NCI-H524 treated with DMSO at 0.1 percent for 48 hours (cell line): ENCODE measurements around the gene GPS1.

ENCODE experiments used
- DNase-seq: peaks from one replicate; lab custom pipeline; 2025; lab: John Stamatoyannopoulos, UW

The GPS1 gene

GRCh38 chr17:82045936-82046484, 5.7 kb upstream of the GPS1 start:
- no peak for DNase-seq

GRCh38 chr17:82046903-82047302, 4.8 kb upstream of the GPS1 start:
- DNase-seq: no peak

DNA sequence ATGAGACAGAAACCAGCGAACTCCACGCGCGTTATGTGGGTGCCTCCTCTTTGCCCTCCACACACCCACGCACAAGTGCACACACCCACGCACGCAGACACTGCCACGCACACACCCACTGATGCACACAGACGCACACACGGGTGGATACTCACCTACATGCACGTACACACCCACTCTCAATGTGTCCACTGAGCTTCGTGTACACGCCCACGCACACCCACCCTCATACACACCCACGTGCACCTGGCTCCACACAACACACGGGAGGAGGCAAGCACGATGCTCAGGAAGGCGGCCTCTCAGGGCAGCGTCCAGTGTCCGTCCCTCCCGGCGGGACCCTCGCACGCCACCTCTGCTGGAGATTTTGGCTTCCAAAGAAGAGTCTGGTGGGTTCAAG, 4.3 kb upstream of the GPS1 start:
- DNase-seq: no peak

DNA sequence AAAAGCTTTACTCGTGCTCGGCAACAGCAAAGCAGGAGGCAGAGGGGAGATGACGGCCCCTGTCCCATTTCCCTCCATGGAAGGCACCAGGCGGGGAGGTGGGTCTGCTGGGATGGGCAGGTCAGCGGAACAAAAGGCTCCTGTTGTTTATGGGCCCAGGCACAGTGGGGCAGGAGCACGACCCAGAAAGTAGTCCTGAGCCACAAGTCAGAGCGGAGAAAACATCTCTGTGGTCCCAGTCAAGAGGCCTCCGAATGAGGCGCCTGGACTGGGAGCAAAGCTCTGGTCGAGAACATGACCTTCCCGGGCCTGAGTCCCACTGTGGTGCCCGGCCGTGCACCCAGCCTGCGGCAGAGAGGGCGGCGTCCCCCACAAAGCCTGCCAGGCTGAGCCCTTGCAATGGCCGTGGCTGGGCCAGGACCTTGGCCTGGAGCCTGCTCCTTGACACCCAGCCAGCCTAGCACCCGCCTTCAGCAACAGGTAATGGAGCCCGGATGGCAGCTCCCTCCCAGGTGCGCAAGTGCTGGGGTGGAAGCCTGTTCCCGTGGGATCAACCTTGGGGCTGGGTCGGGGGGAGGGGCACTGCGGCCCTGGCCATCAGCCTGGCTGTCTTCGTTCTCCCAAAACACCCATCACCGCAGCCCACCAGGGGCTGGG, 3.7 kb upstream of the GPS1 start:
- no peak for DNase-seq

GRCh38 chr17:82048571-82048971, 3.1 kb upstream of the GPS1 start:
- DNase-seq: no peak

- no peak for DNase-seq
Observed at GRCh38 chr17:82049106-82049505, 2.6 kb upstream of the GPS1 start.

DNA sequence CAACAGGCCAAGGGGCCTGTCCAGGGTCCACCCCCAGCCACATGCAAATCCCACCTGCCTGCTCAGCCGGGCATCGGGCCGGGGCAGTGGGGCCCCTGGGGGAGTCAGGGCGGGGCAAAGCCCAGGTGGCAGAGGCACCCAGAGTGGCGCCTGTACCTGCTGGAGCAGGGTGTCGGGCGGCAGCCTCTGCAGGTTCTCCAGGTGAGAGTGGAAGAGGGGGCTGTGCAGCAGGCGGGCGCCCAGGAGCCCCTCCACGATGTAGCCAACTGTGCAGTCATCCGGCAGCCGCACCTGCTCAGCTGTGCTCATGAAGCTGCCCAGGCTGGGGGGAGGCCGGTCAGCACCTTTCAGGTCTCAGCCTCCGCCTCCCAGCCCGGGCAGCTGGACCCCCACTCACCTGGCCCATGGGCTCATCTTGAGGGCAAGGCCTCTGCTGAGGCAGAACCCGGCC, 2.2 kb upstream of the GPS1 start:
- DNase-seq: no peak

DNA sequence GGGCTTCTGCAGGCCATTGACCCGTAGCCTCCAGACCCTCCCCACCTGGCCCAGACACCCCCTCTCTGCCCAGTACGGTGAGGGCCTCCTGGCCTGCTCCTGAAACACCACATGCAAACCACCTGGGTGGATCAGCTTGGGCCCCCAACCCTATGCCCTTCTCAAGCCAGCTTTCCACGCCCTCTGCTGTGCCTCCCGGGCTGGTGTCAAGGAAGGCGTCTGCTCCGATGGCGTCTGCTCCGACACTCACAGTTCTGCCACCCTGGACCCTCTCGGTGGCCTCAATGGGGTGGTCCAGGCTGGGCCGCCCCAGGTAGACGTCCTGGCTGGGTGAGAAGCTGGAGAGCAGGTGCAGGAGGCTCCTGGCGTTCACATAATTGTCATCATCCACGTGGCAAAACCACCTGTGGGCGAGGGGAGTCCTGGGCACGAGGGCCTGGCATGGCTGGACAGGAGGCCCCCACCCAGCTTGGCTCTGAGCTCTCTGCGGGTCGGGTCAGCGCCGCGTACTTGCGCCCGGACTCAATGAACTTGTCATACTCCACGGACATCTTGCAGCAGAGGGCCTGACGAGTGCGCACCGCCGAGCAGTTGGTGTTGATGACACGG, 1.4 kb upstream of the GPS1 start:
- no peak for DNase-seq

DNA sequence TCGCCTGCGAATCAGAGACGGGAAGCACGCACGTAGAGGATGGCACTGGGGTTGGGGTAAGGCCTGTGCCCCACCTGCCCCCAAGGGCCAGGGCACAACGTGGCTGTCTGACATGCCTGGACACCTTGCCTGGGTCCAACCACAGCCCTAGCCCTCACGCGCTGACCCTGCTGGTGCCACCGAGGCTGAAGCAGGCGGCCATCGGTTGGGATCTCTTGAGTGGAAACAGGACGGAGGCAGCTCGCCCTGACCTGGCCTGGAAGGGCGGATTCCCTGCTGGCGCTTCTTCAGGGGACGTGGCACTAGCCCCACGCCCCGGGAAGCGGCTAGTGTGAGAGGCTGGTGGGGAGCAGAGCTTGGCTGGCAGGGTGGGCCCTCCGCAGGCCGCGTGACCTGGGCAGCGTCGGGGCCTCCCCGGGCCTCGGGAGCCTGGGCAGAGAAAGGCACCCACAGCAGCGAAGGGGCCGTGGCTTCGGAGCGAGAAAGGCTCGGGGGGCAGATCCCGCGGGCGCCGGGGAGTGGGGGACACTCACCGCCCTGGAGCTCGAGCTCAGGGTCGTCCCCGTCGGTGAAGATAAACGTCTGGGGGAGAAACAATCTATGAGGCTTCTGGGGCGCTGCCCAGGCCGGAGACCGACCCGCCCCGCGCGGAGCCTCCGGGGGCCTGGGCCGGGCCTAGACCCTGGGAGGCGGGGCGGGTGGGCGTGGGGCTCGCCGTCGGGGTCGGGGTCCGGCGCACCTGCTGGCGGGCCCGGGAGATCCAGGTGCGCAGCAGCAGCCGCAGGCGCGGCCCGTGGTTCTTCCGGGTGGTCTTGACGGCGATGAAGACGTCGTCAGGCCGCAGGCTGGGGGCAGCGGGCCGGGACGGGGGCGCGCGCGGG, 697 bp upstream of the GPS1 start:
- DNase-seq: no peak

GRCh38 chr17:82052638-82053059, 951 bp downstream of the GPS1 start:
- no peak for DNase-seq

- DNase-seq: no peak
Observed at GRCh38 chr17:82053130-82053529, 1.4 kb downstream of the GPS1 start.

- no peak for DNase-seq
Observed at GRCh38 chr17:82053556-82054263, 2.0 kb downstream of the GPS1 start.

DNA sequence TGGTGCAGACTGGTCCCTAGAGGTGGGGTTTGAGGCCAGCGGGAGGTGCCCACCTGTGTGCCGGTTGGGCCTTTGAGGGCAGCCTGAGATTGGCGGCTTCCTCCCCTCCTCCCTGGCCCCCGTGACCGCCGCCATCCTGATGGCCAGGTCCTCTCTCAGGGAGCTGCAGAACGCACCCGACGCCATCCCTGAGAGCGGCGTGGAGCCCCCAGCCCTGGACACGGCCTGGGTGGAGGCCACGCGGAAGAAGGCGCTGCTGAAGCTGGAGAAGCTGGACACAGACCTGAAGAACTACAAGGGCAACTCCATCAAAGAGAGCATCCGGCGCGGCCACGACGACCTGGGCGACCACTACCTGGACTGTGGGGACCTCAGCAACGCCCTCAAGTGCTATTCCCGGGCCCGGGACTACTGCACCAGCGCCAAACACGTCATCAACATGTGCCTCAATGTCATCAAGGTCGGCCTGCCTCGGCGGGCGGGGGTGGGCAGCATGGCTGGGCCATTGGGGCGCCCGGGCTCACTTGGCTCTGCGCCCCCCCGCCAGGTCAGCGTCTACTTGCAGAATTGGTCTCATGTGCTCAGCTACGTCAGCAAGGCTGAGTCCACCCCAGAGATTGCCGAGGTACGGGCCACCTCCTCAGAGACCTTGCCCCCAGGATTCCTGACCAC, 2.8 kb downstream of the GPS1 start:
- no peak for DNase-seq

DNA sequence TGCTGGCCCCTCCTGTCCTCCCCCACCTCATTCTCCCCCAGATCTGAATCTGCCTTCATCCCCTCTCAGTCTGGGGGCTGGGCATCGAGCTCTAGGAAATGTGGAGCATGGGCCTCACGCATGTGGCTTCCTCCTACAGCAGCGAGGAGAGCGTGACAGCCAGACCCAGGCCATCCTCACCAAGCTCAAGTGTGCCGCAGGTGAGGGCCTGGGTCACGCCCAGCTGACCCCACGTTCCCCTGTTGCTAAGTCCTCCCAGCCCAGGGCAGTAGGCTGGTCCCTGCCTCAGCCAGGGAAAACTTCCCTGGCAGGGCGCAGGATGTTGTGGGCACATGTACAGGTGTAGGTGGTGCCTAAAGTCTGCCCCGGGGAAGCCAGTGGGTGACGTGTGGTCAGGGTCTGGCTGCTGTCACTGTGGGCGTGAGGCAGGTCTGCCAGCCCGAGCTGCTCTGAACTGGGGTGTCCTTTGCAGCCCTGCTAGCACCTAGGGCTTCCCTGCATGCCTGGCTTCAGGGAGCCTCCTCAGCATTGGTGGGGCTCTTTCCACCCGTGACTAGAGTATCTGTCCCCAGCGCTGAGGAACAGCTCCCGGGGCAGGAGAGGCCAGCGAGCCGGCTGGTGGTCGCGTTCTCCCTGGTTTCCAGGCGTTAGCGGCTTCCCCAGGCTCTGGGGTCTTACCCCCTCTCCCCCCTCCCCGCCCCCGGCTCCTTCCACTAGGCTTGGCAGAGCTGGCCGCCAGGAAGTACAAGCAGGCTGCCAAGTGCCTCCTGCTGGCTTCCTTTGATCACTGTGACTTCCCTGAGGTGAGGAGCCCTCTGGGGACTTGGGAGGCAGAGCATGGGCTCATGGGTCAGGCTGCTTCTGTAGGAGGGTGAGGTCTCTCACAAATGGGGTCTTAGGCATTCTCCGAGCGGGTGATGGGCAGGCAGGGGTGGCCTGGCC, 3.6 kb downstream of the GPS1 start:
- no peak for DNase-seq

DNA sequence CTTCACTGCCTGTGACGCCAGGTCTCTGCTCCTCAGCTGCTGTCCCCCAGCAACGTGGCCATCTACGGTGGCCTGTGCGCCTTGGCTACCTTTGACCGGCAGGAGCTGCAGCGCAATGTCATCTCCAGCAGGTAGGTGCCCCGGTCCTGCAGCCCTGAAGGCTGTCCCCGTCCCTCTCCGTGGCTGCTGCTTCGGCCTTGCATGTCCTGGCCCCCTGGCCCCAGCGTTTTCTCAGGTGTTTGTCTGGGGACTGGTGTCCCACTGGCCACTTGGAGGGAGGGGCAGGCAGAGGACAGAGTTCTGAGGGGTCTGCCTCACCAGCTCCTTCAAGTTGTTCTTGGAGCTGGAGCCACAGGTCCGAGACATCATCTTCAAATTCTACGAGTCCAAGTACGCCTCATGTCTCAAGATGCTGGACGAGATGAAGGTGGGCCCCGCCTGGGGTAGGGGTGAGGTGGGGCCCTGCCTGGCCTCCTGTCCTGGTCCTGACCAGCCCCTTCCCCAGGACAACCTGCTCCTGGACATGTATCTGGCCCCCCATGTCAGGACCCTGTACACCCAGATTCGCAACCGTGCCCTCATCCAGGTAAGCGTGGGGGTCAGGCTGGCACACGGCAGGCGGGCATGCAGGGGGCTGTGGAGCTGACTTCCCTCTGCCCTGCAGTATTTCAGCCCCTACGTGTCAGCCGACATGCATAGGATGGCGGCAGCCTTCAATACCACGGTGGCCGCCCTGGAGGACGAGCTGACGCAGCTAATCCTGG, 4.4 kb downstream of the GPS1 start:
- no peak for DNase-seq

DNA sequence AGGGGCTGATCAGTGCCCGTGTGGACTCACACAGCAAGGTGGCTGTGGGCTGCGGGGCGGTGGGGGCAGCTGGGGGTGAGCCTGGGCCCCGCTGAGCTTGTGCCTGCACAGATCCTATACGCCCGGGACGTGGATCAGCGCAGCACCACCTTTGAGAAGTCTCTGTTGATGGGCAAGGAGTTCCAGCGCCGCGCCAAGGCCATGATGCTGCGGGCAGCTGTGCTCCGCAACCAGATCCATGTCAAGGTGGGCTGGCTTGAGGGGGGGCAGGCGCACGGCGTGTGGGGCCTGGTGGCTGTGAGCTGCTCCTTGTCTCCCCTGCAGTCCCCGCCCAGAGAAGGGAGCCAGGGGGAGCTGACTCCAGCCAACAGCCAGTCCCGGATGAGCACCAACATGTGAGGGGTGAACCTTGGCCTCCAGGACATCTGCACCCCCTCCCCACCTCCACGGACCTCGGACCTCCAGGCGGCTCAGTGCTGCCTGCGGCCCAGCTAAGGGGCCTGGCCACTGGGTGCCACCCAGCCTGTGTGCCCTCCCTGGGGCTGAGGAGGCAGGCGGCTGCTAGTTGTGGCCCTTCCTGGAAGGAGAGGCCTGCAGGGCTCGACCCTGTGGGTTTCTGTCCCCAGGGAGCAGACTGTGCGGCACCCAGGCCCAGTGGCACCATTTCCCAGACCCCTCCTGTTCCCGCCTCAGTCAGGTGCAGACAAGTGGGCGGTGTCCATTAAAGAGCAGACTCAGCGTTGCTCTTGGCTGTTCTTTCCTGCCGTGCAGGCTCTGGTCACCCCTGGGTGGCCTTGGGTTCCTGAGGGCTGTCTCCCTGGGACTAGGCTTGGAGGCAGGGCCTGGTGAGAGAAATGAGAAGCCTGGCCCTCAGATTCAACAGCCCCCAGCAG, 5.3 kb downstream of the GPS1 start:
- no peak for DNase-seq

GRCh38 chr17:82058230-82058854, 6.6 kb downstream of the GPS1 start:
- no peak for DNase-seq

- DNase-seq: no peak
Observed at GRCh38 chr17:82058855-82059249, 7.2 kb downstream of the GPS1 start.
